Activated CD4-positive, alpha-beta T cell treated with anti-CD3 and anti-CD28 coated beads for 36 hours (primary cell): ENCODE measurements around the gene RALGAPB. TPM values are rescaled to one million over a fixed set of nuclear protein-coding genes. Genes with fewer than 3 reads are reported as not detected.
"Not testable (repeated sequence)": the region's sequence is repeated elsewhere in the genome, so short reads cannot be mapped to it uniquely, and the experiment has no call there.

Experiments
- ATAC-seq: fragments of 200-7000 bp; cut with Tn5 transposase; one replicate; pipeline ENCODE4 v1.10.0; 2021; ENCODE audit warnings: mild to moderate bottlenecking, moderate library complexity
- CTCF ChIA-PET: fragments of 350-600 bp; sonication (Branson Sonifier 250); formaldehyde crosslinking; loops from one replicate; lab custom pipeline; 2021; ENCODE audit warnings: antibody characterized with exemption; lab: Charles Lee
- POLR2A ChIA-PET: fragments of 350-600 bp; sonication (Branson Sonifier 250); formaldehyde crosslinking; loops from one replicate; lab custom pipeline; 2021; ENCODE audit warnings: antibody characterized with exemption, inconsistent platforms; lab: Charles Lee
- DNase-seq: peaks from one replicate; pipeline ENCODE4 v3.0.0-alpha.2; 2020
- H3K27ac Mint-ChIP-seq: one replicate; pipeline ENCODE4 v1.8.0; 2021; ENCODE audit warnings: mixed read lengths
- H3K27me3 Mint-ChIP-seq: one replicate; pipeline ENCODE4 v1.8.0; 2021; ENCODE audit warnings: mixed read lengths
- H3K36me3 Mint-ChIP-seq: one replicate; pipeline ENCODE4 v1.8.0; 2021; ENCODE audit warnings: low read depth, mixed read lengths
- H3K4me1 Mint-ChIP-seq: one replicate; pipeline ENCODE4 v1.8.0; 2021; ENCODE audit warnings: mixed read lengths
- H3K4me3 Mint-ChIP-seq: one replicate; pipeline ENCODE4 v1.8.0; 2021; ENCODE audit warnings: mild to moderate bottlenecking, moderate library complexity, mixed read lengths
- H3K9me3 Mint-ChIP-seq: one replicate; pipeline ENCODE4 v1.8.0; 2021; ENCODE audit warnings: low read depth, mixed read lengths
- intact Hi-C, 2 experiments: fragments of 100-400 bp; cut with DNase I in 1 of 2; cut with micrococcal nuclease in 1 of 2; formaldehyde crosslinking; loops; one replicate each; pipeline versions ENCODE4 v1.14.2 to v1.15.1; 2022 to 2024; cut with DNase I, micrococcal nuclease
- total RNA-seq, 2 experiments: library from RNA; stranded (reverse); gene quantifications; one replicate each; pipeline ENCODE4 v1.2.3, GENCODE V29; 2021

RALGAPB gene
- total RNA-seq, 2 experiments from 2014 or later: 23.5 to 27.1 TPM

DNA sequence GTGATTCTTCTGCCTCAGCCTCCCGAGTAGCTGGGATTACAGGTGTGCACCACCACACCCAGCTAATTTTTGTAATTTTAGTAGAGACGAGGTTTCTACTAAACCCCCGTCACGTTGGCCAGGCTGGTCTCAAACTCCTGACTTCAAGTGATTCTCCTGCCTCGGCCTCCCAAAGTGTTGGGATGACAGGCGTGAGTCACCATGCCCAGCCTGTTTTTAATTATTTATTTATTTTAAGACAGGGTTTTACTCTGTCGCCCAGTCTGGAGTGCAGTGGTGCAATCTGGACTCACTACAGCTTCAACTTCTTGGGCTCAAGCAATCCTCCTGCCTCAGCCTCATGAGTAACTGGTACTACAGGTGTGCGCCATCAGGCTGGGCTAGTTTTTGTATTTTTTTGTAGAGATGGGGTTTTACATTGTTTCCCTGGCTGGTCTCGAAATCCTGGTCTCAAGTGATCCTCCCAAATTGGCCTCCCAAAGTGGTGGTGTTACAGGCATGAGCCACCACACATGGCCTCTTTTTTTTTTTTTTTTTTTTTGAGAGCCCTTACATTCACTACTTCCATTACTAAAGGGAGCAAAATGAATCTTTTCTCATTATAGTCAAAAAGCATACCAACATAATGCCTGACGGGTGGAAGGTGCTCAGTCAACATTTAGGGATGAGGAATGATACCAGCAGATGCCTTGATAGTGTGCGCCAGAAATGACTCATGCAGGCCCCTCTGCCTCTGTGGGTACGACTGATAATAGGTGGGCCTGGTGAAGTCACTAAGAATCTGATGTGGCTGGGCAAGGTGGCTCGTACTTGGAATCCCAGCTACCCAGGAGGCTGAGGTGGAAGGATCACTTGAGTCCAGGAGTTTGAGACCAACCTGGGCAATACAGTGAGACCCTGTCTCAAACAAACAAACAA, 17.8 kb upstream of the RALGAPB start:
- POLR2A ChIA-PET: interaction anchor here (0.6 kb wide), 1 partner anchor 561 kb away, joined by 7 read pairs; no protein-coding TSS in a partner anchor

DNA sequence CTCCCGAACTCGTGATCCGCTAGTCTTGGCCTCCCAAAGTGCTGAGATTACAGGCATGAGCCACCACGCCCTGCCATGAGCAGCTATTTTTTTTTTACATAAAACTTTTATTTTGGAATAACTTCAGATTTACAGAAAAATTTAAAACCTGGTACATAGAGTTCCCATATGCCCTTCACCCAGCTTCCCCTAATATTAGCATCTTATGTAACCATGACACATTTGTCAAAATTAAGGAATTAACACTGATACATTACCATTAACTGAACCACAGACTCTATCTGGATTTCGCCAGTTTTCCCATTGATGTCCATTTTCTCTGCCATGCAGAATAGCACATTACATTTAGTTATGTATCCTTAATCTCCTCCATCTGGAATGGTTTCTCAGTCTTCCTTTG, 14.3 kb upstream of the RALGAPB start:
- Mint-ChIP-seq H3K9me3 (no peaks in the 10 kb centered on the region), H3K27ac (no peak overlapping the region), H3K4me3 (no peak overlapping the region), H3K27me3 (no peaks in the 10 kb centered on the region), H3K36me3 (no peaks in the 10 kb centered on the region), H3K4me1 (no peaks in the 10 kb centered on the region)
- intact Hi-C loops: loop anchor here (10.0 kb wide), 2 partner anchors 56 to 64 kb away; no protein-coding TSS in a partner anchor
- DNase-seq (no peak), ATAC-seq (no peak)
- ChIA-PET CTCF (interaction anchor here (1.4 to 1.8 kb wide), 2 partner anchors 12 to 14 kb away, joined by 5 to 7 read pairs; partner anchors contain the start of gene RALGAPB), POLR2A (no interaction called here)

More for the DNA sequence above, 17.8 kb upstream of the RALGAPB start:
- no peak for ATAC-seq
- peaks cover 7% of the 10 kb centered on the region for H3K4me1 Mint-ChIP-seq
- CTCF ChIA-PET: interaction anchor here (1.1 to 1.3 kb wide), 2 partner anchors 12 to 18 kb away, joined by 3 to 4 read pairs; partner anchors contain the start of gene RALGAPB
- H3K9me3 Mint-ChIP-seq: no peaks in the 10 kb centered on the region
- intact Hi-C loops: loop anchor here (10.0 kb wide), 2 partner anchors 60 kb away; no protein-coding TSS in a partner anchor
- no peaks in the 10 kb centered on the region for H3K27me3 Mint-ChIP-seq
- peaks cover 15% of the 10 kb centered on the region for H3K36me3 Mint-ChIP-seq
- DNase-seq: no peak
- H3K4me3 Mint-ChIP-seq: no peak overlapping the region
- no peak overlapping the region for H3K27ac Mint-ChIP-seq

- intact Hi-C loops: no loop called here
- Mint-ChIP-seq H3K4me1 (no peaks in the 10 kb centered on the region), H3K27me3 (no peaks in the 10 kb centered on the region), H3K36me3 (no peaks in the 10 kb centered on the region), H3K4me3 (no peak overlapping the region), H3K27ac (no peak overlapping the region), H3K9me3 (no peaks in the 10 kb centered on the region)
- no peak for DNase-seq
- ChIA-PET CTCF (no interaction called here), POLR2A (interaction anchor here (0.7 kb wide), 1 partner anchor 1191 kb away, joined by 4 read pairs; no protein-coding TSS in a partner anchor)
- no peak for ATAC-seq
Measured at GRCh38 chr20:38460040-38460623, 12.5 kb upstream of the RALGAPB start.

GRCh38 chr20:38460631-38461030, 12.0 kb upstream of the RALGAPB start:
- H3K9me3 Mint-ChIP-seq, H3K36me3 Mint-ChIP-seq, H3K27me3 Mint-ChIP-seq, CTCF ChIA-PET, POLR2A ChIA-PET, H3K27ac Mint-ChIP-seq, intact Hi-C loops, ATAC-seq, H3K4me3 Mint-ChIP-seq, H3K4me1 Mint-ChIP-seq, DNase-seq: not testable (repeated sequence)

GRCh38 chr20:38461167-38461566, 11.5 kb upstream of the RALGAPB start:
- H3K9me3 Mint-ChIP-seq, H3K4me3 Mint-ChIP-seq, intact Hi-C loops, CTCF ChIA-PET, H3K36me3 Mint-ChIP-seq, DNase-seq, H3K4me1 Mint-ChIP-seq, POLR2A ChIA-PET, ATAC-seq, H3K27me3 Mint-ChIP-seq, H3K27ac Mint-ChIP-seq: not testable (repeated sequence)

- DNase-seq, H3K4me1 Mint-ChIP-seq, H3K36me3 Mint-ChIP-seq, H3K27me3 Mint-ChIP-seq, H3K9me3 Mint-ChIP-seq, H3K27ac Mint-ChIP-seq, intact Hi-C loops, CTCF ChIA-PET, ATAC-seq, POLR2A ChIA-PET, H3K4me3 Mint-ChIP-seq: not testable (repeated sequence)
Measured at GRCh38 chr20:38461569-38461968, 11.1 kb upstream of the RALGAPB start.

- H3K4me3 Mint-ChIP-seq: no peak overlapping the region
- DNase-seq (no peak), ATAC-seq (no peak)
- ChIA-PET POLR2A (no interaction called here), CTCF (interaction anchor here (1.2 kb wide), 1 partner anchor 11 kb away, joined by 3 read pairs; no protein-coding TSS in a partner anchor)
- H3K27me3 Mint-ChIP-seq: no peaks in the 10 kb centered on the region
- no peaks in the 10 kb centered on the region for H3K4me1 Mint-ChIP-seq
- intact Hi-C loops: no loop called here
- H3K27ac Mint-ChIP-seq: no peak overlapping the region
- H3K9me3 Mint-ChIP-seq: peaks cover 5% of the 10 kb centered on the region
- H3K36me3 Mint-ChIP-seq: no peaks in the 10 kb centered on the region
Measured at GRCh38 chr20:38466171-38466570, 6.5 kb upstream of the RALGAPB start.

DNA sequence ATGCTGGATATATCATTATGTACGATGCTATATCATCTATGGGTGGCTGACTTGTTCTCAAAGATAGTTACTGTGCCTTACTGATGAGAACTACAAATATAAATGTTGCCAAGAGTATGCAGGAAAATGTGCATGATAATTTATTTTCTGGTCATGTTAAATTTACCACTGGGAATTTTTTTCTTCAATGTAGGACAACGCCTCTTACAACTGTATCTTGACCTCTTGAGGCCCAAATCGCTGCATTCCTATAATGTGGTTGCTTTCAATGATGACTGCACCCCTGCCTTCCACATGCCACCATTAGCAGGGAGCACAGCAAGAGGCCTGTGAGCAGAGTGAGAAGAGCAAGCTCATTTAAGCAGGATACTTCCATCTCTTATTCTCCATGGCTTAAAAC, 5.7 kb upstream of the RALGAPB start:
- DNase-seq: no peak
- CTCF ChIA-PET: interaction anchor here (1.2 kb wide), 1 partner anchor 11 kb away, joined by 3 read pairs; no protein-coding TSS in a partner anchor
- POLR2A ChIA-PET: no interaction called here

GRCh38 chr20:38471245-38471644, 1.4 kb upstream of the RALGAPB start:
- ChIA-PET CTCF (interaction anchor here (1.2 to 1.4 kb wide), 2 partner anchors 17 to 24 kb away, joined by 4 to 6 read pairs; no protein-coding TSS in a partner anchor), POLR2A (no interaction called here)
- DNase-seq (no peak), ATAC-seq (no peak)
- intact Hi-C loops: no loop called here
- H3K4me1 Mint-ChIP-seq: peaks cover 29% of the 10 kb centered on the region
- H3K27ac Mint-ChIP-seq: no peak overlapping the region
- peaks cover 5% of the 10 kb centered on the region for H3K9me3 Mint-ChIP-seq
- H3K36me3 Mint-ChIP-seq: peaks cover 4% of the 10 kb centered on the region
- no peak overlapping the region for H3K4me3 Mint-ChIP-seq
- no peaks in the 10 kb centered on the region for H3K27me3 Mint-ChIP-seq

More for the DNA sequence above, 5.7 kb upstream of the RALGAPB start:
- peaks cover 4% of the 10 kb centered on the region for H3K4me1 Mint-ChIP-seq
- no peak for ATAC-seq
- no peaks in the 10 kb centered on the region for H3K27me3 Mint-ChIP-seq
- intact Hi-C loops: no loop called here
- no peak overlapping the region for H3K27ac Mint-ChIP-seq
- no peaks in the 10 kb centered on the region for H3K36me3 Mint-ChIP-seq
- H3K4me3 Mint-ChIP-seq: no peak overlapping the region
- H3K9me3 Mint-ChIP-seq: peaks cover 5% of the 10 kb centered on the region

DNA sequence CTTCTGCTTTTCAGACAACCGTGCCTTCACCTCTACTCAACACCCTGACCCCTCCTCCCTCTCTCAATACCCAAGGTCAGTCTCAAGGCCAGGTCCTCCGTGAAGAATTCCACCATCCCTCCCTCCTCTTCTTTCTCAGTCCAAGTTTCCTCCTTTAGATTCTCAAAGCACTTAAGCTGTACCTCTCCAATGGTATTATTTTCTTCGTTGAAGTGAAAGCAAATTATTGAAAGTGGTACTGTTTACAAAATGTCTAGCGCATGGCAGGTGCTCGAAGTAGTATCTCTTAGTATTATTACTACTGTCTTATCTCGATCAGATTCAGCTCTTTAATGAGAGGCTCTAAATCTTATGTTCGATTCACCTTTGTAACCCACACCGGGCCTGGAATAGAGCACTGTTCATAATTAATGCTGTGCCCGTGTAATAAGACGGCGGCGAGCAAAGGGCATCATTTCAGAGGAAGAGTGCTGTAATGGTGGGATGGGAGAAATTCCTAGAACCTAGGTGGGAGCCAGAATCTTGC, 593 bp upstream of the RALGAPB start:
- POLR2A ChIA-PET: interaction anchor here (0.6 to 2.5 kb wide), 4 partner anchors 26 to 492 kb away, joined by 3 to 35 read pairs (median 7); partner anchors contain the start of gene SNHG17
- ATAC-seq (peak; percentile 7), DNase-seq (no peak)
- Mint-ChIP-seq H3K4me3 (peak overlapping the region; percentile 85), H3K27me3 (no peaks in the 10 kb centered on the region), H3K9me3 (peaks cover 5% of the 10 kb centered on the region), H3K36me3 (peaks cover 4% of the 10 kb centered on the region), H3K27ac (peak overlapping the region; percentile 79), H3K4me1 (peaks cover 35% of the 10 kb centered on the region)
- intact Hi-C loops: loop anchor here (1.0 kb wide), 6 partner anchors 26 to 1293 kb away; partner anchors contain the start of genes SNHG17 (in 2 of the 2), ACTR5 (in 1 of the 2), DHX35 (in 1 of the 2) and MROH8 (in 1 of the 2)
- CTCF ChIA-PET: interaction anchor here (1.0 to 2.6 kb wide), 9 partner anchors 10 to 51 kb away, joined by 3 to 21 read pairs (median 6); partner anchors contain the start of gene SNHG17

- intact Hi-C loops: no loop called here
- DNase-seq: no peak
- ChIA-PET POLR2A (interaction anchor here (0.7 to 2.5 kb wide), 3 partner anchors 40 to 55 kb away, joined by 3 to 35 read pairs (median 5); partner anchors contain the start of gene SNHG17), CTCF (interaction anchor here (0.6 to 2.6 kb wide), 10 partner anchors 16 to 1278 kb away, joined by 3 to 21 read pairs (median 5); partner anchors contain the start of gene SNHG17)
- no peak for ATAC-seq
- H3K27ac Mint-ChIP-seq: peak overlapping the region; percentile 59
- peaks cover 5% of the 10 kb centered on the region for H3K9me3 Mint-ChIP-seq
- peak overlapping the region; percentile 85 for H3K4me3 Mint-ChIP-seq
- H3K27me3 Mint-ChIP-seq: no peaks in the 10 kb centered on the region
- H3K4me1 Mint-ChIP-seq: peaks cover 41% of the 10 kb centered on the region
- H3K36me3 Mint-ChIP-seq: peaks cover 4% of the 10 kb centered on the region
Measured at GRCh38 chr20:38473367-38473795, 738 bp downstream of the RALGAPB start.
